Vagina (tissue), 2 donors: ENCODE measurements around the gene SNX19. TPM values are rescaled to one million over a fixed set of nuclear protein-coding genes. Genes with fewer than 3 reads are reported as not detected.

Source experiments
- DNase-seq, 2 donors: peaks; one replicate each; pipeline ENCODE4 v3.0.0-alpha.2; 2017; ENCODE audit errors: extremely low spot score in 2 of 2
- H3K27ac ChIP-seq: fragments of 200-600 bp; sonication (generic); one replicate; pipeline ENCODE4 v1.5.1; 2019
- H3K27me3 ChIP-seq: fragments of 200-600 bp; sonication (generic); one replicate; pipeline ENCODE4 v1.5.1; 2019
- H3K36me3 ChIP-seq, 2 donors: fragments of 200-600 bp; sonication (generic); one replicate each; pipeline ENCODE4 v1.5.1; 2017 to 2019
- H3K4me1 ChIP-seq: fragments of 200-600 bp; sonication (generic); one replicate; pipeline ENCODE4 v1.5.1; 2019
- H3K4me3 ChIP-seq, 2 donors: fragments of 200-600 bp; sonication (generic); 1 replicate in 1 of 2; 2 replicates in 1 of 2; pipeline ENCODE4 v1.5.1; 2016 to 2019
- H3K9me3 ChIP-seq: fragments of 200-600 bp; sonication (generic); one replicate; pipeline ENCODE4 v1.5.1; 2019
- POLR2A ChIP-seq, 2 donors: fragments of 450-650 bp; IDR thresholded peaks; one replicate each; pipeline ENCODE4 v1.6.1; 2017; ENCODE audit warnings: antibody characterized with exemption in 2 of 2, mild to moderate bottlenecking in 2 of 2, moderate library complexity in 2 of 2
- POLR2AphosphoS5 ChIP-seq, 2 donors: sonication (generic); formaldehyde crosslinking; IDR thresholded peaks; one replicate each; pipeline ENCODE4 v1.9.0; 2017; ENCODE audit warnings: antibody characterized with exemption in 2 of 2, mild to moderate bottlenecking in 2 of 2, low read depth in 1 of 2; ENCODE audit not compliant: insufficient read depth in 1 of 2
- intact Hi-C: fragments of 100-400 bp; cut with DNase I; formaldehyde crosslinking; loops from one replicate; pipeline ENCODE4 v1.15.1; 2023
- total RNA-seq: library from RNA; depleted of rRNA; stranded (reverse); fragments of >200 nt; gene quantifications from one replicate; pipeline ENCODE4 v1.2.3, GENCODE V29; 2016
- TF ChIP-seq, protein P1 (sequence below), 3 experiments: fragments of 450-650 bp in 2 of 3; fragments of 200-600 bp in 1 of 3; sonication (generic) in 1 of 3; IDR thresholded peaks; one replicate each; pipeline ENCODE4 v1.5.1; 2017 to 2019; ENCODE audit warnings: antibody characterized with exemption in 3 of 3, mild to moderate bottlenecking in 2 of 3, moderate library complexity in 2 of 3

Gene SNX19
- total RNA-seq, 1 donor from 2014 or later = 67.5 TPM

DNA sequence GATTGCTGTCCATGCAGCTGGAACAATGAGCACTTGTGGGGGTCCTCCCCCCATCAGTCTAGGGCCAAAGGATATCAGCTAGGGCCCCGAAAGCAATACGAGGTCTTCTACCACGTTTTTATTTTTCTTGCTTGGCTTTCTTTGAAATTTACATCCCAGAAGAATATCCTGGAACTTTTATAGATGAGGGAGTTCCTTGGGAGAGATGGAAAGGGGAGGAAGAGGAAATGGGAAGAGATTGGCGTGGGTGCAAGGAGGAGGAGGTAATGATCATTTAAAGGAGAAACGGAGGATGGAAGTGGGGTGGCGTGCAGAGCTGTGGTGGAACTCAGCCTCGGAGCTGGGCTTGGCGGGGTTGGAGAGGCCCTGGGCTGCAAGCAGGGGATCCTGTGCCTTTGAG is 90.3 kb downstream of the SNX19 start:
- H3K27me3 ChIP-seq = no peaks in the 10 kb centered on the region
- no peaks in the 10 kb centered on the region for H3K9me3 ChIP-seq
- no peak overlapping the region for H3K4me3 ChIP-seq
- TF ChIP-seq, protein P1, sequence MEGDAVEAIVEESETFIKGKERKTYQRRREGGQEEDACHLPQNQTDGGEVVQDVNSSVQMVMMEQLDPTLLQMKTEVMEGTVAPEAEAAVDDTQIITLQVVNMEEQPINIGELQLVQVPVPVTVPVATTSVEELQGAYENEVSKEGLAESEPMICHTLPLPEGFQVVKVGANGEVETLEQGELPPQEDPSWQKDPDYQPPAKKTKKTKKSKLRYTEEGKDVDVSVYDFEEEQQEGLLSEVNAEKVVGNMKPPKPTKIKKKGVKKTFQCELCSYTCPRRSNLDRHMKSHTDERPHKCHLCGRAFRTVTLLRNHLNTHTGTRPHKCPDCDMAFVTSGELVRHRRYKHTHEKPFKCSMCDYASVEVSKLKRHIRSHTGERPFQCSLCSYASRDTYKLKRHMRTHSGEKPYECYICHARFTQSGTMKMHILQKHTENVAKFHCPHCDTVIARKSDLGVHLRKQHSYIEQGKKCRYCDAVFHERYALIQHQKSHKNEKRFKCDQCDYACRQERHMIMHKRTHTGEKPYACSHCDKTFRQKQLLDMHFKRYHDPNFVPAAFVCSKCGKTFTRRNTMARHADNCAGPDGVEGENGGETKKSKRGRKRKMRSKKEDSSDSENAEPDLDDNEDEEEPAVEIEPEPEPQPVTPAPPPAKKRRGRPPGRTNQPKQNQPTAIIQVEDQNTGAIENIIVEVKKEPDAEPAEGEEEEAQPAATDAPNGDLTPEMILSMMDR (IDR thresholded peaks at IDR 0.05) = no peak
- TF ChIP-seq POLR2AphosphoS5 (IDR thresholded peaks at IDR 0.05; ENCODE audit: insufficient read depth in 1 of 2, low read depth in 1 of 2) (no peak), POLR2A (IDR thresholded peaks at IDR 0.05) (no peak)
- no peaks in the 10 kb centered on the region for H3K36me3 ChIP-seq
- no peak overlapping the region for H3K27ac ChIP-seq
- DNase-seq = no peak
- intact Hi-C loops = loop anchor here (10.0 kb wide), 1 partner anchor 151 kb away; no protein-coding TSS in a partner anchor
- H3K4me1 ChIP-seq = peaks cover 10% of the 10 kb centered on the region

DNA sequence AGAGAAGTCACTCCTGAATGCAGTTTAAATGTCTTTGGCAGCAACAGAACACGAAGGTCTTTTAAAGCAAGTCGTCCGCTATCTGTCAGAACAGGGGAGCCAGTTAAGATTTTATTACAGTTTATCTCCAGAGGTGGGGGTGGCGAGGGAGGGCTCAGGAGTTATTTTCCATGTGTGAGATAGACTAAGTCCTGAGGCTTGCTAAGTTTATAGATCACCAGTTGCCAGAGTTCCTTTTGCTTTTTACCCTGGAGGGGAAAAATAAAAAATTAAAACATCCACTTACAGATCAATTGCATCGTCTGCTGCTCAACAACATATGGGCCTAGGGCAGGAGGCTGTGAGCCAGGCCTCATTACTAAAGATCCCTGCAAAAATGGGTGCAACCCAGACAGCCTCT is 90.7 kb downstream of the SNX19 start:
- H3K36me3 ChIP-seq = no peaks in the 10 kb centered on the region
- H3K27me3 ChIP-seq = no peaks in the 10 kb centered on the region
- no peaks in the 10 kb centered on the region for H3K9me3 ChIP-seq
- no peak for DNase-seq
- H3K4me3 ChIP-seq = no peak overlapping the region
- TF ChIP-seq, protein P1 (IDR thresholded peaks at IDR 0.05) = no peak
- TF ChIP-seq POLR2AphosphoS5 (IDR thresholded peaks at IDR 0.05; ENCODE audit: insufficient read depth in 1 of 2, low read depth in 1 of 2) (no peak), POLR2A (IDR thresholded peaks at IDR 0.05) (no peak)
- H3K4me1 ChIP-seq = peaks cover 8% of the 10 kb centered on the region
- H3K27ac ChIP-seq = no peak overlapping the region
- intact Hi-C loops = loop anchor here (10.0 kb wide), 1 partner anchor 151 kb away; no protein-coding TSS in a partner anchor
